ENCODE measurements around the gene ZNF460.

- TF ChIP-seq CTCF (conservative IDR thresholded peaks at IDR 0.05; ENCODE audit: low read length) (no peak), EZH2phosphoT487 (IDR thresholded peaks at IDR 0.05; ENCODE audit: borderline replicate concordance) (no peak)
These were observed 24.8 kb downstream of the ZNF460 start for GRCh38 chr19:57305056-57305455.
